NCI-H510A treated with DMSO at 0.1 percent for 48 hours (cell line): ENCODE measurements around the gene RFESD.
"Not testable (repeated sequence)": the region's sequence is repeated elsewhere in the genome, so short reads cannot be mapped to it uniquely, and the experiment has no call there.

Experiments used
- DNase-seq: peaks from one replicate; lab custom pipeline; 2025; lab: John Stamatoyannopoulos, UW

Gene RFESD

GRCh38 chr5:95628933-95629332, 17.6 kb upstream of the RFESD start:
- DNase-seq, result no peak

GRCh38 chr5:95630394-95630917, 16.1 kb upstream of the RFESD start:
- DNase-seq, result no peak

DNA sequence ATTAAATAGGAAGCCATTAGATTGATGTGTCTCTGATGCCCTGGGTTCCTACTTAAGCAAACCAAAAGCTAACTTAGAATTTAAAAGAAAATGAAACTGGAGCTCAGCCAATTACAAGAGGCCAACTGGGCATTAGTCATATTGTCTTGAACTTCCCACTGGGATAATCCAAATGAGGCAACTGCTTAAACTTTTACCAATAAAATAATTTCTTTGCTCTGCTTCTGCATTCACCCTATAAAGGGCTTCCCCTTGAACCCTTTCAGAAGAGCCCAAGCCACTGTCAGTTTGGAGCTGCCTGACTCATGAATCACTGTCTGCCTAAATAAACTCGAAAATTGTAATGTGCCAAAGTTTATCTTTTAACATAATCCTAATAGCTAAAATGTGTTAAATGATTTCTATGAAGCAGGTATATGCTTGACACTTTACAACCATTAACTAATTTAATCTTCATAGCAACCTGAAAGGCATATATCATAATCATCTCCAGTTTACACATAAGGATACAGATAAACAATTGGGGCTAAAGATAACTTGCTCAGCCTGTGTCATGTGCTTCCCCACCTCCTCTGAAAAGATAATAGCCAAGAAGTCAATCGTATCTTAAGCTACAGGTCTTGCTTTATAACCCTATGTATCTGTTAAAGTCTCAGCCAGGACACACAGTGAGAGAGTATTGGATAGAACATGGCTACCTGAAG, 15.2 kb upstream of the RFESD start:
- no peak for DNase-seq

GRCh38 chr5:95631991-95632675, 14.4 kb upstream of the RFESD start:
- no peak for DNase-seq

DNA sequence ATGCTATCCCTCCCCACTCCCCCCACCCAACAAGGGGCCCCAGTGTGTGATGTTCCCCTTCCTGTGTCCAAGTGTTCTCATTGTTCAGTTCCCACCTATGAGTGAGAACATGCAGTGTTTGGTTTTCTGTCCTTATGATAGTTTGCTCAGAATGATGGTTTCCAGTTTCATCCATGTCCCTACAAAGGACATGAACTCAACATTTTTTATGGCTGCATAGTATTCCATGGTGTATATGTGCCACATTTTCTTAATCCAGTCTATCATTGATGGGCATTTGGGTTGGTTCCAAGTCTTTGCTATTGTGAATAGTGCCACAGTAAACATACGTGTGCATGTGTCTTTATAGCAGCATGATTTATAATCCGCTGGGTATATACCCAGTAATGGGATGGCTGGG, 13.6 kb upstream of the RFESD start:
- not testable (repeated sequence) for DNase-seq

GRCh38 chr5:95633671-95634070, 12.9 kb upstream of the RFESD start:
- no peak for DNase-seq

- no peak for DNase-seq
These were observed 12.5 kb upstream of the RFESD start for GRCh38 chr5:95634081-95634480.

GRCh38 chr5:95638632-95639031, 7.9 kb upstream of the RFESD start:
- DNase-seq, result no peak

GRCh38 chr5:95641741-95642220, 4.8 kb upstream of the RFESD start:
- no peak for DNase-seq

- DNase-seq, result no peak
These were observed 3.4 kb upstream of the RFESD start for GRCh38 chr5:95643152-95643551.

GRCh38 chr5:95644351-95645042, 2.1 kb upstream of the RFESD start:
- DNase-seq, result peak; percentile 29

GRCh38 chr5:95646226-95646568, 380 bp upstream of the RFESD start:
- not testable (repeated sequence) for DNase-seq

GRCh38 chr5:95647886-95648860, 1.6 kb downstream of the RFESD start:
- DNase-seq, result no peak

GRCh38 chr5:95649274-95649673, 2.7 kb downstream of the RFESD start:
- DNase-seq, result no peak

GRCh38 chr5:95649842-95650620, 3.5 kb downstream of the RFESD start:
- no peak for DNase-seq

GRCh38 chr5:95652849-95653248, 6.3 kb downstream of the RFESD start:
- no peak for DNase-seq

DNA sequence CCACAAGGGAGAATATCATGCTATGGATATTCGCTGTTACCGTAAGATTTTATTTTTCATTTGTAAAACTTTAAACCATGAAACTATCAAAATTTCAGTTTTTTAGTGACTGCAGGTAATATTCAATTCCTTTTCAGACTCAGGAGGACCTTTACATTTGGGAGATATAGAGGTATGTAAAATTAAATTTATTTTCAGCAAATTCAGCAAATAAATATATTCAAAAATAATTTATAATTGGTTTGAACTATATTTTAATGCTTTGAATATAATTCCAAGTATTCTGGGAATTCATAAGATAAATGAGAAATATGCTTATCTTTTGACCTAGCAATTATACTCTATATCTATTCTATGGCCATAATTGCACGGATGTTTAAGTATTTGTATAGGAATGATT, 7.6 kb downstream of the RFESD start:
- DNase-seq, result no peak

- no peak for DNase-seq
These were observed 9.0 kb downstream of the RFESD start for GRCh38 chr5:95655575-95655974.

GRCh38 chr5:95660060-95660459, 13.5 kb downstream of the RFESD start:
- no peak for DNase-seq

- no peak for DNase-seq
These were observed 16.4 kb downstream of the RFESD start for GRCh38 chr5:95662946-95663345.
